H1 (cell line): ENCODE data around the gene C20orf96. TPM values are rescaled to one million over a fixed set of nuclear protein-coding genes. Genes with fewer than 3 reads are reported as not detected.

Experiments used
- CTCF ChIA-PET: fragments of 300-600 bp; sonication (Branson Sonifier 250); formaldehyde crosslinking; loops from one replicate; lab custom pipeline; 2021; ENCODE audit not compliant: partially characterized antibody; lab: Charles Lee
- POLR2A ChIA-PET: fragments of 300-600 bp; sonication (Branson Sonifier 250); formaldehyde crosslinking; loops from one replicate; lab custom pipeline; 2021; ENCODE audit warnings: inconsistent platforms; ENCODE audit not compliant: partially characterized antibody; lab: Charles Lee
- DNase-seq, 2 experiments: peaks; one replicate each; pipeline versions ENCODE4 v3.0.0 to v3.0.0-alpha.2; 2010 to 2022; ENCODE audit warnings: low spot score in 2 of 2, low read depth in 1 of 2, mixed read lengths in 1 of 2
- FAIRE-seq: peaks from 2 replicates; lab custom pipeline; 2011; peaks lifted over from hg19 to GRCh38; lab: Jason Lieb, UNC
- H2AFZ ChIP-seq: 2 replicates; pipeline ENCODE4 v1.8.1; 2012; ENCODE audit warnings: low read length, inconsistent platforms
- H2AK5ac ChIP-seq: 2 replicates; pipeline ENCODE4 v1.6.1; 2013; ENCODE audit warnings: low read depth, low read length
- H2BK120ac ChIP-seq: replicated peaks from 2 replicates; pipeline ENCODE3; 2013; ENCODE audit warnings: low read depth, low read length, inconsistent platforms
- H2BK12ac ChIP-seq: 2 replicates; pipeline ENCODE4 v1.6.1; 2013; ENCODE audit warnings: low read depth, low read length
- H2BK15ac ChIP-seq: 2 replicates; pipeline ENCODE4 v1.6.1; 2013; ENCODE audit warnings: low read length
- H2BK20ac ChIP-seq: 2 replicates; pipeline ENCODE4 v1.6.1; 2013; ENCODE audit warnings: low read length
- H2BK5ac ChIP-seq: 2 replicates; pipeline ENCODE4 v1.6.1; 2013; ENCODE audit warnings: low read depth, low read length
- H3K14ac ChIP-seq: 2 replicates; pipeline ENCODE4 v1.6.1; 2013; ENCODE audit warnings: inconsistent platforms; ENCODE audit not compliant: insufficient read length
- H3K18ac ChIP-seq: 2 replicates; pipeline ENCODE4 v1.6.1; 2013; ENCODE audit warnings: low read length; ENCODE audit errors: extremely low read depth
- H3K23ac ChIP-seq: 2 replicates; pipeline ENCODE4 v1.6.1; 2013; ENCODE audit warnings: inconsistent platforms; ENCODE audit not compliant: insufficient read length
- H3K23me2 ChIP-seq: 2 replicates; pipeline ENCODE4 v1.6.1; 2013; ENCODE audit warnings: low read depth, low read length
- H3K27ac ChIP-seq: 2 replicates; pipeline ENCODE4 v1.6.1; 2011; ENCODE audit warnings: low read depth, low read length, inconsistent platforms
- H3K27me3 ChIP-seq, 4 experiments: replicated peaks in 1 of 4; 1 replicate in 1 of 4; 2 replicates in 3 of 4; pipeline versions ENCODE4 v1.6.1 to v1.8.1; 2011 to 2013; ENCODE audit warnings: low read length in 3 of 4, mild to moderate bottlenecking in 3 of 4, inconsistent platforms in 2 of 4, mixed read lengths in 2 of 4, moderate library complexity in 1 of 4; ENCODE audit not compliant: control insufficient read depth in 3 of 4, insufficient read depth in 3 of 4; ENCODE audit errors: extremely low read depth in 1 of 4
- H3K36me3 ChIP-seq, 4 experiments: 2 replicates each; pipeline versions ENCODE4 v1.6.1 to v1.8.1; 2011 to 2013; ENCODE audit warnings: mild to moderate bottlenecking in 4 of 4, low read length in 3 of 4, moderate library complexity in 2 of 4, control low read depth in 1 of 4, inconsistent platforms in 1 of 4; ENCODE audit not compliant: insufficient read depth in 4 of 4, control insufficient read depth in 2 of 4
- H3K4ac ChIP-seq: replicated peaks from 2 replicates; pipeline ENCODE3; 2013; ENCODE audit warnings: low read length, low read depth, mixed read lengths, inconsistent platforms; ENCODE audit not compliant: insufficient read length
- H3K4me1 ChIP-seq, 4 experiments: replicated peaks in 1 of 4; 1 replicate in 1 of 4; 2 replicates in 3 of 4; pipeline versions ENCODE4 v1.6.1 to v1.8.1; 2011 to 2013; ENCODE audit warnings: low read length in 3 of 4, inconsistent platforms in 2 of 4, mixed read lengths in 1 of 4; ENCODE audit not compliant: insufficient read depth in 4 of 4, control insufficient read depth in 3 of 4
- H3K4me2 ChIP-seq, 2 experiments: 2 replicates each; pipeline versions ENCODE4 v1.6.1 to v1.8.1; 2011 to 2013; ENCODE audit warnings: low read depth in 2 of 2, low read length in 2 of 2, control low read depth in 1 of 2, inconsistent platforms in 1 of 2, mild to moderate bottlenecking in 1 of 2; ENCODE audit not compliant: insufficient read depth in 1 of 2
- H3K4me3 ChIP-seq, 4 experiments: fragments of 200-600, 300-600 bp in 1 of 4; sonication (generic), shearing (Covaris generic), sonication (Bioruptor Twin) in 1 of 4; 2 replicates each; pipeline versions ENCODE4 v1.5.1 to v1.8.1; 2011 to 2016; ENCODE audit warnings: low read length in 4 of 4, low read depth in 3 of 4, control low read depth in 2 of 4, inconsistent platforms in 2 of 4, mild to moderate bottlenecking in 2 of 4, mixed read lengths in 1 of 4, moderate library complexity in 1 of 4; ENCODE audit not compliant: insufficient read depth in 2 of 4; ENCODE audit errors: extremely low read depth in 1 of 4
- H3K56ac ChIP-seq: replicated peaks from 2 replicates; pipeline ENCODE3; 2013; ENCODE audit warnings: low read depth, mild to moderate bottlenecking, mixed read lengths, low read length, inconsistent platforms; ENCODE audit not compliant: insufficient read length
- H3K79me1 ChIP-seq: 2 replicates; pipeline ENCODE4 v1.6.1; 2013; ENCODE audit warnings: low read depth, low read length, control low read depth
- H3K79me2 ChIP-seq, 2 experiments: 2 replicates each; pipeline versions ENCODE4 v1.6.1 to v1.8.1; 2012 to 2013; ENCODE audit warnings: low read length in 2 of 2, mild to moderate bottlenecking in 2 of 2, inconsistent platforms in 1 of 2; ENCODE audit not compliant: insufficient read depth in 2 of 2, control insufficient read depth in 1 of 2
- H3K9ac ChIP-seq, 4 experiments: replicated peaks in 1 of 4; 1 replicate in 1 of 4; 2 replicates in 3 of 4; pipeline versions ENCODE4 v1.6.1 to v1.8.1; 2011 to 2013; ENCODE audit warnings: low read depth in 3 of 4, low read length in 3 of 4, control low read depth in 2 of 4, mild to moderate bottlenecking in 2 of 4, moderate library complexity in 2 of 4, inconsistent platforms in 1 of 4; ENCODE audit errors: extremely low read depth in 1 of 4
- H3K9me3 ChIP-seq, 2 experiments: 2 replicates each; pipeline versions ENCODE4 v1.6.1 to v1.8.1; 2012 to 2013; ENCODE audit warnings: mild to moderate bottlenecking in 2 of 2, moderate library complexity in 2 of 2, control low read depth in 1 of 2, inconsistent platforms in 1 of 2, low read depth in 1 of 2, low read length in 1 of 2, mixed read lengths in 1 of 2; ENCODE audit not compliant: insufficient read depth in 2 of 2
- H4K20me1 ChIP-seq, 2 experiments: replicated peaks in 1 of 2; 2 replicates each; pipeline versions ENCODE3 to v1.8.1; 2011 to 2013; ENCODE audit warnings: inconsistent platforms in 2 of 2, low read length in 2 of 2, mild to moderate bottlenecking in 1 of 2; ENCODE audit not compliant: insufficient read depth in 2 of 2, control insufficient read depth in 1 of 2
- H4K5ac ChIP-seq: 2 replicates; pipeline ENCODE4 v1.6.1; 2013; ENCODE audit warnings: low read length, low read depth, mixed read lengths, inconsistent platforms; ENCODE audit not compliant: insufficient read length
- H4K8ac ChIP-seq: 2 replicates; pipeline ENCODE4 v1.8.0; 2013; ENCODE audit warnings: mild to moderate bottlenecking, moderate library complexity, low read length, inconsistent platforms; ENCODE audit not compliant: insufficient read depth; ENCODE audit errors: extremely low read depth
- H4K91ac ChIP-seq: replicated peaks from 2 replicates; pipeline ENCODE3; 2013; ENCODE audit warnings: low read length, mixed read lengths, inconsistent platforms; ENCODE audit not compliant: insufficient read length
- CBX5 ChIP-seq: fragments of 300-800, 300-1000 bp; sonication (generic); IDR thresholded peaks from 2 replicates; pipeline ENCODE4 v1.7.1; 2016; ENCODE audit warnings: antibody characterized with exemption, low read length, low read depth
- E2F6 ChIP-seq: IDR thresholded peaks from 2 replicates; pipeline ENCODE4 v1.6.1; 2012; ENCODE audit warnings: inconsistent platforms
- JUN ChIP-seq: IDR thresholded peaks from 2 replicates; pipeline ENCODE4 v1.6.1; 2011; ENCODE audit warnings: low read depth, mild to moderate bottlenecking, improper control_type of control experiment, low read length
- POLR2A ChIP-seq, 2 experiments: IDR thresholded peaks; 1 replicate in 1 of 2; 2 replicates in 1 of 2; pipeline ENCODE4 v1.6.1; 2011; ENCODE audit warnings: low read depth in 2 of 2, low read length in 2 of 2, mild to moderate bottlenecking in 2 of 2; ENCODE audit errors: control extremely low read depth in 1 of 2
- SAP30 ChIP-seq: fragments of 300-600 bp; sonication (generic); IDR thresholded peaks from 2 replicates; pipeline ENCODE4 v1.7.1; 2012; ENCODE audit warnings: low read length, moderate library complexity, mild to moderate bottlenecking, inconsistent platforms; ENCODE audit not compliant: insufficient read depth, insufficient replicate concordance
- TBP ChIP-seq: IDR thresholded peaks from 2 replicates; pipeline ENCODE4 v1.6.1; 2011; ENCODE audit warnings: low read depth, low read length, improper control_type of control experiment
- WGBS, 2 experiments: shearing (Covaris generic) in 1 of 2; methylation state at CpG; one replicate each; pipeline versions ENCODE4 v1.1.6 to v1.1.7; 2013 to 2015; ENCODE audit warnings: low lambda C conversion rate in 2 of 2, mixed read lengths in 2 of 2, inconsistent platforms in 1 of 2, low coverage in 1 of 2, missing lambda C conversion rate in 1 of 2; ENCODE audit not compliant: insufficient replicate concordance in 2 of 2, insufficient coverage in 1 of 2, insufficient read length in 1 of 2; ENCODE audit errors: extremely low coverage in 1 of 2, missing lambda C conversion rate in 1 of 2; 5-methylcytosine and 5-hydroxymethylcytosine counted together
- polyA plus RNA-seq, 7 experiments: library from polyadenylated mRNA; depleted of rRNA in 3 of 7; stranded (reverse) in 5 of 7; unstranded in 2 of 7; fragments of >200 nt in 5 of 7; fragments of 200-250 nt in 2 of 7; gene quantifications; 1 replicate in 5 of 7; 2 replicates in 1 of 7; 4 replicates in 1 of 7; pipeline versions ENCODE4 v1.2.1 to v1.2.3, GENCODE V29; 2011 to 2013; ENCODE audit warnings: missing spikeins in 2 of 7, mixed read lengths in 2 of 7
- total RNA-seq: library from RNA; stranded (reverse); fragmentation: NEBNext Ultra II Directional; extraction: Animal tissue kit (Norgen Biotek cat#: 25700); gene quantifications from 2 replicates; pipeline ENCODE4 v1.2.1, GENCODE V29; 2021

The C20orf96 gene
- total and polyA plus RNA-seq, 2 of the 8 experiments (the other 6 are each of a cell fraction or from before 2014, with no cell fraction given), result 19.2 to 21.0 TPM

- TF ChIP-seq POLR2A (IDR thresholded peaks at IDR 0.05; ENCODE audit: control extremely low read depth in 1 of 2, low read depth in 2 of 2, low read length in 2 of 2), result no peak
- no peak for TF ChIP-seq CBX5
- no peak for TF ChIP-seq TBP
- no peak for TF ChIP-seq SAP30
- no peak for TF ChIP-seq E2F6
- no peak for TF ChIP-seq JUN
- CTCF ChIA-PET, result no interaction called here
- H3K23ac ChIP-seq, result no peak overlapping the region
Observed at GRCh38 chr20:305745-306144, 15.2 kb upstream of the C20orf96 start.

More at GRCh38 chr20:305745-306144, 15.2 kb upstream of the C20orf96 start:
- no peak for DNase-seq
- Histone ChIP-seq H4K20me1 (no peaks in the 10 kb centered on the region), H3K23me2 (peaks cover 7% of the 10 kb centered on the region), H3K4ac (no peak overlapping the region), H2BK20ac (no peak overlapping the region), H2BK5ac (no peak overlapping the region), H3K4me2 (no peak overlapping the region), H2AFZ (no peak overlapping the region), H3K9ac (no peak overlapping the region), H3K9me3 (no peaks in the 10 kb centered on the region), H3K27me3 (peaks cover 0 to 2% (median 0%) of the 10 kb centered on the region in 4 experiments; a peak in 1 of 7 replicates), H3K56ac (no peak overlapping the region), H3K4me3 (no peak overlapping the region), H3K36me3 (no peaks in the 10 kb centered on the region), H2BK15ac (no peak overlapping the region), H4K8ac (no peak overlapping the region), H3K79me1 (no peaks in the 10 kb centered on the region; the same call in 1 of the 2 replicates), H3K14ac (no peak overlapping the region), H2BK120ac (no peak overlapping the region), H3K4me1 (peaks cover 19 to 28% (median 21%) of the 10 kb centered on the region in 4 experiments), H3K27ac (no peak overlapping the region), H3K18ac (no peak overlapping the region), H4K91ac (no peak overlapping the region), H3K79me2 (peaks cover 0 to 2% of the 10 kb centered on the region in 2 experiments; a peak in 2 of 4 replicates), H4K5ac (no peak overlapping the region), H2BK12ac (no peak overlapping the region; the same call in 1 of the 2 replicates), H2AK5ac (no peak overlapping the region)
- POLR2A ChIA-PET, result interaction anchor here (0.8 kb wide), 1 partner anchor 238 kb away, joined by 3 read pairs; no protein-coding TSS in a partner anchor
- 84% methylated on average over 11 of the region's 11 CpGs; no CpG with 5 or more reads in 1 of the 2 experiments for WGBS, 2 experiments
- no peak for FAIRE-seq
